Adrenal gland (tissue), 12 donors: Measurements from ENCODE around the gene GSPT2. TPM values are rescaled to one million over a fixed set of nuclear protein-coding genes. Genes with fewer than 3 reads are reported as not detected.
A peak's percentile ranks its signal among the peaks of the same experiment; 100 is the strongest.

Source experiments
- DNase-seq, 7 donors: peaks; one replicate each; pipeline ENCODE4 v3.0.0-alpha.2; 2019 to 2020
- H3K27ac ChIP-seq, 5 donors: fragments of 200-600 bp; sonication (generic) in 4 of 5; 1 replicate in 3 of 5; 2 replicates in 2 of 5; pipeline versions ENCODE4 v1.5.1 to v1.8.0; 2016 to 2020; ENCODE audit warnings: mild to moderate bottlenecking in 1 of 5
- H3K27me3 ChIP-seq: fragments of 200-600 bp; 2 replicates; pipeline ENCODE4 v1.8.0; 2021
- H3K36me3 ChIP-seq, 2 donors: fragments of 200-600 bp; replicated peaks in 1 of 2; 1 replicate in 1 of 2; 2 replicates in 1 of 2; pipeline versions ENCODE4 v1.5.1 to v1.8.0; 2018 to 2022
- H3K4me1 ChIP-seq, 2 donors: fragments of 200-600 bp; replicated peaks in 1 of 2; 1 replicate in 1 of 2; 2 replicates in 1 of 2; pipeline versions ENCODE4 v1.5.1 to v1.8.0; 2018 to 2021
- H3K4me3 ChIP-seq, 4 donors: fragments of 200-600 bp; sonication (generic) in 3 of 4; one replicate each; pipeline ENCODE4 v1.5.1; 2016 to 2018
- H3K9me3 ChIP-seq, 3 donors: fragments of 200-600 bp; sonication (generic) in 1 of 3; replicated peaks in 1 of 3; 1 replicate in 2 of 3; 2 replicates in 1 of 3; pipeline versions ENCODE4 v1.5.1 to v1.8.0; 2016 to 2021
- CTCF ChIP-seq, 6 experiments: fragments of 450-650 bp in 4 of 6; fragments of 200-600 bp in 2 of 6; sonication (generic) in 1 of 6; IDR thresholded peaks; 1 replicate in 5 of 6; 2 replicates in 1 of 6; pipeline versions ENCODE4 v1.5.1 to v1.8.0; 2016 to 2021; ENCODE audit warnings: antibody characterized with exemption in 6 of 6, mild to moderate bottlenecking in 2 of 6, moderate library complexity in 1 of 6
- POLR2A ChIP-seq, 2 donors: fragments of 450-650 bp; IDR thresholded peaks; one replicate each; pipeline ENCODE4 v1.6.1; 2017; ENCODE audit warnings: antibody characterized with exemption in 2 of 2, mild to moderate bottlenecking in 2 of 2, moderate library complexity in 1 of 2
- WGBS, 4 donors: extraction: QIAGEN DNeasy Blood & Tissue Kit in 2 of 4; methylation state at CpG; one replicate each; pipeline versions ENCODE4 v1.1.5 to v1.1.7; 2013 to 2017; 5-methylcytosine and 5-hydroxymethylcytosine counted together
- intact Hi-C, 2 donors: fragments of 100-400 bp; cut with DNase I; formaldehyde crosslinking; loops; one replicate each; pipeline versions ENCODE4 v1.14.1 to v1.15.0; 2022 to 2023
- polyA plus RNA-seq, 3 donors: library from polyadenylated mRNA; stranded (reverse); fragments of 200-250 nt in 2 of 3; fragments of 350-450 nt in 1 of 3; fragmentation: Illumina TruSeq in 1 of 3; extraction: RNeasy Lipid Tissue Mini Kit (QIAGEN cat#74804) in 1 of 3; gene quantifications; one replicate each; pipeline ENCODE4 v1.2.3, GENCODE V29; 2013 to 2014
- total RNA-seq, 9 donors: library from RNA; depleted of rRNA in 4 of 9; stranded (reverse); fragments of >200 nt in 4 of 9; fragments of 120-200 nt in 1 of 9; fragmentation: NEBNext Ultra II Directional in 1 of 9; extraction: Animal tissue kit (Norgen Biotek cat#: 25700) in 1 of 9; gene quantifications; one replicate each; pipeline versions ENCODE4 v1.1.0 to v1.2.4, GENCODE V29; 2013 to 2023
- donor health status: healthy with polysubstance abuse.
- donor health status: Bipolar disorder and iron deficiency.
- donor health status: DM: yes; HTN: yes; CAD: no.
- donor health status: DM: no; HTN: no; CAD: no.
- donor health status: DM: no; HTN: no; CAD: no.
- donor health status: DM: yes; HTN: yes; CAD: no.

Gene GSPT2
- total and polyA plus RNA-seq, 12 donors, result 2.7 to 18.8 (median 12.2) TPM

GRCh38 chrX:51728202-51728601 lies 15.0 kb upstream of the GSPT2 start:
- TF ChIP-seq POLR2A (IDR thresholded peaks at IDR 0.05), result no peak
- TF ChIP-seq CTCF (IDR thresholded peaks at IDR 0.05), result no peak
- Histone ChIP-seq H3K4me3 (no peak overlapping the region), H3K36me3 (no peaks in the 10 kb centered on the region), H3K27me3 (peaks cover 41% of the 10 kb centered on the region), H3K4me1 (no peaks in the 10 kb centered on the region), H3K9me3 (no peaks in the 10 kb centered on the region), H3K27ac (no peak overlapping the region)
- intact Hi-C loops, result no loop called here
- DNase-seq, result no peak

- H3K27me3 ChIP-seq, result peaks cover 54% of the 10 kb centered on the region
- intact Hi-C loops, result no loop called here
- H3K4me1 ChIP-seq, result no peaks in the 10 kb centered on the region
- no peaks in the 10 kb centered on the region for H3K36me3 ChIP-seq
- no peak for DNase-seq
- TF ChIP-seq CTCF (IDR thresholded peaks at IDR 0.05) (no peak), POLR2A (IDR thresholded peaks at IDR 0.05) (no peak)
- H3K4me3 ChIP-seq, result no peak overlapping the region
- no peaks in the 10 kb centered on the region for H3K9me3 ChIP-seq
- H3K27ac ChIP-seq, result no peak overlapping the region
- 48 to 65% (median 52%) methylated on average over 2 of the region's 2 CpGs for WGBS, 4 donors
These were observed 6.2 kb upstream of the GSPT2 start for GRCh38 chrX:51737091-51737490.

- peak overlapping the region in 1 of 4 donors; percentile 76 for H3K4me3 ChIP-seq
These were observed 656 bp upstream of the GSPT2 start for GRCh38 chrX:51742586-51742985.

GRCh38 chrX:51747671-51748070 lies 4.4 kb downstream of the GSPT2 start:
- intact Hi-C loops, result no loop called here
- no peak for DNase-seq
- no peak overlapping the region for H3K27ac ChIP-seq
- TF ChIP-seq CTCF (IDR thresholded peaks at IDR 0.05) (no peak), POLR2A (IDR thresholded peaks at IDR 0.05) (no peak)
- peaks cover under 1% of the 10 kb centered on the region for H3K27me3 ChIP-seq
- H3K9me3 ChIP-seq, result no peaks in the 10 kb centered on the region
- H3K36me3 ChIP-seq, result no peaks in the 10 kb centered on the region
- no peak overlapping the region for H3K4me3 ChIP-seq
- no peaks in the 10 kb centered on the region for H3K4me1 ChIP-seq

More at GRCh38 chrX:51742586-51742985, 656 bp upstream of the GSPT2 start:
- intact Hi-C loops, result no loop called here
- H3K4me1 ChIP-seq, result no peaks in the 10 kb centered on the region
- H3K36me3 ChIP-seq, result no peaks in the 10 kb centered on the region
- no peak for DNase-seq
- H3K9me3 ChIP-seq, result no peaks in the 10 kb centered on the region
- WGBS, 4 donors, result 51 to 86% (median 73%) methylated on average over 3 of the region's 3 CpGs
- no peak for TF ChIP-seq CTCF (IDR thresholded peaks at IDR 0.05)
- peaks cover 22% of the 10 kb centered on the region for H3K27me3 ChIP-seq
- H3K27ac ChIP-seq, result no peak overlapping the region
